GM15510 (cell line): Measurements from ENCODE around the gene SLN.

Source experiments
- POLR2A ChIP-seq: IDR thresholded peaks from 3 replicates; pipeline ENCODE4 v1.6.1; 2011; ENCODE audit warnings: borderline replicate concordance; ENCODE audit not compliant: insufficient read length; ENCODE audit errors: extremely low read depth

Gene SLN

DNA sequence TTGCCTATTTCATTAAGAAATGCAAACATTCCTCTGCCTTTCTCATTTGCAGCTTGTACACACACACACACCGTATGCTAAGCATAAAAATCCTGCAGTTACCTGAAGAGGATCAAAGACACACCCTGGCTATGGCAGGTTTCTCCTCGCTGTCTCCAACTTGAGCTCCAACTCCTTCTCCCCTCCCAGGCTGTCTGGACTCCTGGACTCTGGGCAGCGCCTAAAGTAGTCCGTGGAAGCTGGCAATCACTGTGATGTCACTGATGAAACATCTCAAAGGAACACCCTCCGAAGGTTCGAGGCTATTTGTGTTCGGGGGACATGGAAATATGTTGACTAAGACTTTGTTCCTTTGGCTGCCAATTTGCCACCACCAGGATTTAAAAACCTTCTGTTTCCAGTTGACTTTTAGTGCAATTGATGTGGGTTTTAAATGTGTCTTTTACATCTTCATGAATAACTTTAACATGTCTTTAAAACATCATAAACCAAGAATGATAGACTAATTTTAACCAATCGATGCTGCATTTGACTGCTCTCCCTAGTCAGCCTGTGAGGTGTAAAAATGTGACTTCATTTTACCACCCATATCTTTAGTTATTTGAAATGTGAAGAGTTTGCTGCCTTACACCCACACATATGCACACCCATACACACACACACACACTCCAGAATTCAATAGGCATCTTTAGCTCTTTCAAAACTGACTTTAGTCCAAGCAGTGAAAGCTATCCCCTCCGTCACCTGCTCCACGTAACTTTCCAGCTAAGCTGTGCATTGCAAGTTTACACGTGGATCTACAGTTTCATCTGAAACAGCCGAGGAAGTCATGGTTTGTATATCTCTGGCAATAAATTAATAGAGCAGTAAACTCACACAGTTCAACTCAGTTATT is at the start of gene SLN:
SLN (minus strand) TSS at position 196 of the 895 bp plus-strand sequence.
- no peak for TF ChIP-seq POLR2A

GRCh38 chr11:107757661-107758060 is 45.8 kb upstream of the SLN start:
- TF ChIP-seq POLR2A: no peak

GRCh38 chr11:107756553-107756952 is 44.7 kb upstream of the SLN start:
- no peak for TF ChIP-seq POLR2A

DNA sequence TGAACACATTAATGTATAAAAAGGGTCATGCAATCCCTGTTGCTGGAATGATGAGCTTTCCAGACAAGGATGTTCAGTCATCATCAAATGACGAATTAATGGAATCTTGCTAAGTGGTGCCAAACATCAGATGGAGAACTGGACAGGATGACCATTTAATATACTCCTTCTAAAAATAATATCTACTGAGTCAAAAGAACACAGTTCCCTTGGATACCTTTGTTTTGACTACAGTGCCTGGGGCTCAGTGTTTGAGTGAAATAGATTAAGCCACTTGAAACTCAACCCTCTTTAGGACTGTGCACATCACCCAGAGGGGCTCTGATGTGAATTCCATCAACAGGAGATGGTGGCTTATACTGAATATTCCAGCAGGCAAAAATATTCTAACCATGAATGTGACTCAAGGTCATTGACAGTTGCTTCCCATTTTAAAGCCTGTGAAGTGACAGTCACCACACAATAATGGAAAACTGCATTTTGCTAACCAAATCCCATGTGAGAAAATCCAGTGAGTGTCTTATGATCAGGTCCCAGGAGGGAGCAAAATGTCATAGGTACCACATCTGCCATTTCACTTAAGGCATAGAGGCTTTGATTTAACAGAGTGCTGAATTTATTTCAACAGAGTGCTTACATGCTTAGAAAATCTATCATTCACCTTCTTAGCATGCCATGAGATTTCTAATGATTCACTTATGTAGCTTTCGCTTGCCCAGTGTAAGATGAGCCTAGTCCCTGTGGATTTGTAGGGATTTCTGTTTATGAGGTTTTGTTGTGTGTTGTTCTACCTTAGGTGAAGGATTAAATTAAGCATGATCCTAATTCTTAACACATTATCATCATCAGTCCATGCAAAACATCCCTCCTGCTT is 41.3 kb upstream of the SLN start:
- no peak for TF ChIP-seq POLR2A

DNA sequence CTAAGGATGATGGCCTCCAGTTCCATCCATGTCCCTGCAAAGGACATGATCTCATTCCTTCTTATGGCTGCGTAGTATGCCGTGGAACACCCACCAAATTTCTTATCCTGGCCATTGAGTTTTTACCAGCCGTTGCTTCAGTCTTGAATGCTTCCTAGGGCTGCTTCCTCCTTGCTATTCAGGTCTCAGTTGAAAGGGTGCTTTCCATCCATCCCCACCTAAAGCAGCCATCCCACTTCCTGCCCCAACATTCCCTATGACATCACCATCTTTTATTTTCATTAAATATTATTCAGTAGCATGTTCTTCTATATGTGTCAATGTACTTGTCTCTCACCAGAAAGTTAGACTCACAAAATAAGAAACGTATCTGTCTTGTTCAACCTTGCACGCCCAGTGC is 40.7 kb upstream of the SLN start:
- no peak for TF ChIP-seq POLR2A

- TF ChIP-seq POLR2A: no peak
Observed at GRCh38 chr11:107751082-107751481, 39.2 kb upstream of the SLN start.

- no peak for TF ChIP-seq POLR2A
Observed at GRCh38 chr11:107750313-107750712, 38.5 kb upstream of the SLN start.

DNA sequence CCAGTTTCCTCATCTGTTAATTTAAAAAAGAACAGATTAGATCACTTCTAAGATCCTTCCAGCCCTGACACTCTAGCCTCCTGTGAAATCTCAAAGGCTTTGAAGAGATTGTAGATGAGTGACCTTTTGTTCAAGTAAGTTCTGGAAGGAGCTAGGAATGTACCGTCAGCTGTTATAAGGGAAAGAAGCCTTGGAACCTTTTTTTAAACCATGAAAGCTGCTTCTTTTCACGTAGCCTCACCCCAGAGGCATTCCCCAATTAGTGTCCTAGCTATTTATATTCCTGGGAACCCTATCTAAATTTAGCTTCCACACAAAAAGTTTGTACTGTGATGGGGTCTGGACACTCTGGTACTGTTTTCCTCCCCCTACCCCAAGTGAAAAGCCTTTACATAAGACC is 35.8 kb upstream of the SLN start:
- TF ChIP-seq POLR2A: no peak

DNA sequence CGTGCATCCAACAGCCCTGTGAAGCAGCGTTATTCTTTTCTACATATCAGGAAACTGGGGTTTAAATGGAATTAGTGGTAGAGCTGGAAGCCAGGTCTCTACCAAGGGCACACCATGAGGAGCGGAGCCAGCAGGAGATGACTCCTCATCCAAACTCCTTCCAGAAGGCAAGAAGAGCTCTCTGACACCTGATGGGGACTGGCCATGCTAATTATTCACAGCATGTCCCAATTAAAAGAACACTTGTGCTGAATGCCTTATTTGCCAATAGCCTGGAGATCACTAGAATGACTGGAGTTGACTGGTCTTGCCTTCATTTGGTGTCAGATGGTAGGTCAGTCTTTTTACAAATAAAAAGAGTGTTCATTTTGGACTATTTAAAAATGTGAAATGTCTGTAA is 32.9 kb upstream of the SLN start:
- TF ChIP-seq POLR2A: no peak

DNA sequence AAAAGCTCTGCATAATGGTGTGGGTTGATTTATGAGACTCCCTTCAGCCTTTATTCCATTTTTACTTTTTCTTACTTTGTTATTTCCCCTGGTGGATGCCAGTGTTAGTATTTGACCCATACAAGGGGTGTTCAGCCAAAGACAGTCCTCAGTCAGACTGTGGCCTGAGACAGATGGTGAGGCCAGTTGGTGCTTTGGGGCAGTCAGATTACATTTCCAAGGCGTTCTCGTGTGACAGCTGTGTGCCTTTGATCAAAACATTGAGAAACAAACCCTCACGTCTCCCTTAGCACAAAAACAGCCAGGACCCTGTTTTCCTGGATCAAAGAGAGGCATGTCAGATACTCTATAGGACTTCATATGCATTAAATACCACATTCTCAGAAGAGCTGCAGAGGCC is 31.3 kb upstream of the SLN start:
- TF ChIP-seq POLR2A: no peak

DNA sequence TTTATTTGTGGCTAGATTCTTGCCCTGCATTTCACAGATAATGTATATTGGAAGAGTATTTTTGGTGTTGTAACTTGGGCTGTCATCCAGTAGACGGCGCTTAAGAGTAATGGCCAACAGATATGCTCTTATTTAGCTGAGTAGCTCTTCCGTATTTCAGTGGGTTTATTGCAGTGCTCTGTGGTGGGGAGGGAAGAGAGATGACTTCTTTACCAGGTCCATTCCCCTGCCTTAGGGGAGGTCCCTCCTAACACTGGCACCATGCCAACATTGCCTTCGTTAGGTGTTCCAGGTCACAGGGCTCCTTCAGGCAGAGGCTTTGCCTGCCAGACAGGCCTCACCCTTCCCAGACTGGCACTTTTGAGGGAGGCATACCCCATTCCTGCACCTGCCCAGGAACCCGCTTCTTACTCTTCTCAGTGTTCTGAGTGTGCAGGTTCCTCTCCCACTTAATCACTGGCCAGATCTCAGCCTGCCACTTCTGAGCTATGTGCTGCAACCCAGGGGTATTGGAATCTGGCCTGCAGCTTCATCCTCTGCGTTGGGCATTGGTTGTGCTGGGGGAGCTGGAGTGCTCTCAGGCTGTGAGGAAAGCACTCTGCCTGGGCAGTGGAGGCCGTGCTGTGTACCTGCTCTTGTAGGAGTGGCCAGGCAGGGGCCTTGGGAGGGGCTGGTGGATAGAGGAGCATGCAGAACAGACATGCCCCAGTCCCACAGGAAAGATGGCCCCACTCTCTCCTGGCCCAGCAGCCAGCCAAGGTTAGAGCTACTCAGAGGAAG is 29.4 kb upstream of the SLN start:
- TF ChIP-seq POLR2A: no peak

- TF ChIP-seq POLR2A: no peak
Observed at GRCh38 chr11:107740271-107740670, 28.4 kb upstream of the SLN start.

GRCh38 chr11:107736546-107736945 is 24.7 kb upstream of the SLN start:
- TF ChIP-seq POLR2A: no peak

GRCh38 chr11:107733518-107733917 is 21.7 kb upstream of the SLN start:
- TF ChIP-seq POLR2A: no peak

- no peak for TF ChIP-seq POLR2A
Observed at GRCh38 chr11:107732689-107733051, 20.8 kb upstream of the SLN start.

DNA sequence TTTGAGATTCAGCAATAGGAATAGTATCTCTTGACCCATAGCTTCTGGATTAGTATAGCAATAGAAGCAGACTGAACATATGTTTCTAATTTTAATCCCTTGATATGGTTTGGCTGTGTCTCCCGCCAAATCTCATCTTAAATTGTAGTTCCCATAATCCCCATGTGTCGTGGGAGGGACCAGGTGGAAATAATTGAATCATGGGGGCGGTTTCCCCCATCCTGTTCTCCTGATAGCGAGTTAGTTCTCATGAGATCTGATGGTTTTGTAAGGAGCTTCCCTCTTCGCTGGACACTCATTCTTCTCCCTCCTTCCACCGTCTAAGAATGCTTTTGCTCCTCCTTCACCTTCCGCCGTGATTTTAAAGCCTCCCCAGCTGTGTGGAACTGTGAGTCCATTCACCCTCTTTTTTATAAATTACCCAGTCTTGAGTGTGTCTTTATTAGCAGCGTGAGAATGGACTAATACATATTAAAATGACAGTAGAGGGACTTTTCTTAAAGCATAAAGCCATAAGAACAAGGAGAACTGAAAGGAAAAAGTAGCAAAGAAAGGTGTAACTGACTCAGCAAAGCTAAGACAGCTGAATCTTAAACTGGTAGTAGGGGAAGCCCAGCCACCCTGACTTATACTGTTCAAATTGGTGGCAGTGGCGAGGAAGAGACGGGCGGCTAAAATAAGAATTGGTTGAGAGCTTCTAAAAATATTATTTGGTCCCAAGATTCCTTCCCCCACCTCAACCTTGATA is 20.3 kb upstream of the SLN start:
- no peak for TF ChIP-seq POLR2A
